ENCODE results near the gene EMSY. TPM values are rescaled to one million over a fixed set of nuclear protein-coding genes. Genes with fewer than 3 reads are reported as not detected.
"Not testable (repeated sequence)": the region's sequence is repeated elsewhere in the genome, so short reads cannot be mapped to it uniquely, and the experiment has no call there.

The EMSY gene
- total RNA-seq, 1 experiment from 2014 or later: 22.1 TPM

DNA sequence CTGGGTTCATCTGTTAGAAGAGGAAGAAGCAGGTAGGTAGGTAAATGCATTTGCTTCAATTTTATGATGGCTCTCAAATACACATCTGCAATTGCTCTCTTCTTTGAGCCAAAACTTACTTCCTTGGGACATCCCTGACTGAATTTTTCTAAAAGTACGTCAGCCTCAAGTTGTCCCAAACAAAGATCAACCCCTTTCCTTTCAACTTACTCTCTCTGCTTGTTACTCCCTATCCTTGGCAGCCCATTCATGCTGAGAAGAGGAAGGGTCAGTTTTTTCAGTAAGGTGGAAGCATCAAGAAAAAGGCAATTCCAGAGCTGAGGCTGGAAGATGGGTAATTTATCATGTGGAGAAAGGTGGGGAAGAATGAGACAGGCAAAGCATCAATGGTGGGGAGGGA is 114.5 kb downstream of the EMSY start:
- no peaks in the 10 kb centered on the region for H3K27me3 ChIP-seq (ENCODE audit: control insufficient read depth, insufficient read depth, low read length)
- no peak overlapping the region for H3K4me3 ChIP-seq (ENCODE audit: insufficient read depth, low read depth, low read length)
- H3K36me3 ChIP-seq (replicated peaks; ENCODE audit: control insufficient read depth, insufficient read depth, low read length): no peaks in the 10 kb centered on the region

DNA sequence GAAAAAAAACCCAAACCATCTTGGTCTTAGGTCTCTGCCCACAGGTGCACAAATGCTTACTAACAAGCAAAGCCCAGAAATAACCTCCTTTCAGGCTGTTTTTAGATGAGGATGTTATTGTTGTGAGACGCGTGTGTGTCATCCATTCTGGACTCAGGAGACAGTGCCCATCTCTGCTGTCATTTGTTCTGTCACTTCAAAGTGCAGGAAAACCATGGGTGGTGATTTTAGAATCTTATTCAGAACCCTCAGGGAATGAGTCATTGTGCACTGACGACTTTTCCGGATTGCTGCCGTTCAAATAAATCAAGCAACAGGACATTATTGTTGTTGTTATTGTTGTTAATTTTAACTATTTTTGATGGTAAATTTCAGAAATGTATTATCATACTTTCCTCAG is 115.4 kb downstream of the EMSY start:
- no peak for DNase-seq
- Histone ChIP-seq H3K36me3 (replicated peaks; ENCODE audit: control insufficient read depth, insufficient read depth, low read length) (no peaks in the 10 kb centered on the region), H3K27me3 (ENCODE audit: control insufficient read depth, insufficient read depth, low read length) (no peaks in the 10 kb centered on the region), H3K4me3 (ENCODE audit: insufficient read depth, low read depth, low read length) (no peak overlapping the region)

More for the DNA sequence above, 114.5 kb downstream of the EMSY start:
- no peak for DNase-seq

DNA sequence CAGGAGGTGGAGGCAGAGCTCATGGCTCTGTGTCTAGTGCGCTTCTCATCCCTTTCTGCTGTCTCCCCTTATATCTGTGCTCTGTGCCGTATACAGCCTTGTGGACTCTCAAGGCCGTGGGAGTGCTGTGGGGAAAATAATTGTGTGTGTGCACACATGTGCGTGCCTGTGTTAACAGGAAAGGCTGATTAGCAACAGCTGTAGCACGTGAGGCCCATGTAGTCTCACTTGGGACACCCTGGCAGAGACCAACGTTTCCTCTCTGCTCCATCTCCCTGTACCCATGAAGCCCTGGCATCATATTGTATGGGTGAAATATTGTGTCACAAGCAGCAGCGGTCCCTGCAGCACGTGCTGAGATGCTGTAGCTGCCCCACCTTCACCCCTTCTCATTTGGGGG is 116.4 kb downstream of the EMSY start:
- no peaks in the 10 kb centered on the region for H3K27me3 ChIP-seq (ENCODE audit: control insufficient read depth, insufficient read depth, low read length)
- no peaks in the 10 kb centered on the region for H3K36me3 ChIP-seq (replicated peaks; ENCODE audit: control insufficient read depth, insufficient read depth, low read length)
- no peak for DNase-seq

DNA sequence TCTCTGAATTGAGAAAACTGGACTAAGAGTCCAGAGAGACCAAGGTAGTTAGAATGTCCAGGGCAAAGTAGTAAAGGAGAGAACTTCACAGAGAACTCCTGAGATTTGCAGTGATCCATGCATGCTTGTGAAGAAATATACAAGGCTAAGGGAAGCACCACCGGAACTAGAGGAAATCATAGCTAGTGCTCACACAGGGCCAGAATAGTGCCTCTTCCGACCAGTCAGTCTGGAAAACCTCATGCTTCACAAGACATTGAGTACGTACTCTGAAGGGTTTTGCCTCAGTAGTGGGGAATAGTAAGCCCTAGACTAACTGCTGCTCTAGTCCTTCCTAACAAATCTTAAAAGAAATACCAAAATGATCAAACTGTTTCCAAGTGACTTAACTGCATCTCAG is 117.7 kb downstream of the EMSY start:
- Histone ChIP-seq H3K36me3 (replicated peaks; ENCODE audit: control insufficient read depth, insufficient read depth, low read length) (no peaks in the 10 kb centered on the region), H3K4me3 (ENCODE audit: insufficient read depth, low read depth, low read length) (no peak overlapping the region), H3K27me3 (ENCODE audit: control insufficient read depth, insufficient read depth, low read length) (no peaks in the 10 kb centered on the region)
- DNase-seq: no peak

More for the DNA sequence above, 116.4 kb downstream of the EMSY start:
- H3K4me3 ChIP-seq (ENCODE audit: insufficient read depth, low read depth, low read length): no peak overlapping the region

DNA sequence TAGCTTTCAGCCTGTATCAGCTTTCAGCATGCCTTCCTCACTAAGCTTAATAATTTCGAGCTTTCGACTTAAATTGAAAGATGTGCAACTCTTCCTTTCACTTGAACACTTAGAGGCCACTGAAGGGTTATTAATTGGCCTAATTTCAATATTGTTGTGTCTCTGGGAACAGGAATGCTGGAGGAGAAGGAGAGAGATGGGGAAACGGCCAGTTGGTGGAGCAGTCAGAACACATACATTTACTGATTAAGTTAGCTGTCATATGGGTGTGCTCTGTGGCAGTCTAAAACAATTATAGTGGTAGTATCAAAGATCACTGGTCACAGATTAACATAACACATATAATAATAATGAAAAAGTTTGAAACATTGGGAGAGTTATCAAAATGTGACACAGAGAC is 119.5 kb downstream of the EMSY start:
- H3K27me3 ChIP-seq (ENCODE audit: control insufficient read depth, insufficient read depth, low read length): no peaks in the 10 kb centered on the region
- no peak for DNase-seq
- H3K4me3 ChIP-seq (ENCODE audit: insufficient read depth, low read depth, low read length): no peak overlapping the region
- H3K36me3 ChIP-seq (replicated peaks; ENCODE audit: control insufficient read depth, insufficient read depth, low read length): no peaks in the 10 kb centered on the region

DNA sequence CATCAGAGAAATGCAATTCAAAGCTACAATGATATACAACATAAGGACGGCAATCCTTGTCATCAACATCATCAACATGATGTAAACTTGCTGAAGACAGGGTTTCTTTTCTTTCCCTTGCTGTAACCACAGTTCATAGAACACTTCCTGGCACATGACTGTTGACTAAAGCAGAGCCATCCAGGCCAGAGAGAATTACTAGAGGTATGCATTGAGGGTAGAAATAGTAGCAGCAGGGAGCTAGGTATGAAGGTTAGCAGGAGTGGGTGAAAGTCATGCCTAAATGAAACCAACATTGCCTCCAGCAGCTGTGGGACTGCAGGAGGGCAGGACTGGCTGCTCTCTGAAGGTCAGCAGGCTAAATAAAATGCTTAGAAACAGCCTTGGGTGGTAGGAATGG is 122.0 kb downstream of the EMSY start:
- no peak for DNase-seq
- H3K36me3 ChIP-seq (replicated peaks; ENCODE audit: control insufficient read depth, insufficient read depth, low read length): no peaks in the 10 kb centered on the region
- H3K4me3 ChIP-seq (ENCODE audit: insufficient read depth, low read depth, low read length): no peak overlapping the region
- H3K27me3 ChIP-seq (ENCODE audit: control insufficient read depth, insufficient read depth, low read length): no peaks in the 10 kb centered on the region

DNA sequence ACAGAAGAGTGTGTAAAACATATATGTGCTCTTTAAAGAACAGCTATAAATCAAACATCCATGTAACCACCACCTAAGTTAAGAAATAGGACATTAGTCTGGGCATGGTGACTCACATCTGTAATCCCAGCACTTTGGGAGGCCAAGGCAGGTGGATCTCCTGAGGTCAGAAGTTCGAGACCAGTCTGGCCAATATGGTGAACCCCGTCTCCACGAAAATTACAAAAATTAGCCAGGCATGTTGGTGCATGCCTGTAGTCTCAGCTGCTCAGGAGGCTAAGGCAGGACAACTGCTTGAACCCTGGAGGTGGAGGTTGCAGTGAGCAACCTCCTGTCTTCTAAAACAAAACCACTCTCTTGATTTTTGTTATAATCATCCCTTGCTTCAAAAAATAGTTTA is 122.4 kb downstream of the EMSY start:
- H3K27me3 ChIP-seq (ENCODE audit: control insufficient read depth, insufficient read depth, low read length): no peaks in the 10 kb centered on the region
- no peak overlapping the region for H3K4me3 ChIP-seq (ENCODE audit: insufficient read depth, low read depth, low read length)
- no peaks in the 10 kb centered on the region for H3K36me3 ChIP-seq (replicated peaks; ENCODE audit: control insufficient read depth, insufficient read depth, low read length)
- no peak for DNase-seq

DNA sequence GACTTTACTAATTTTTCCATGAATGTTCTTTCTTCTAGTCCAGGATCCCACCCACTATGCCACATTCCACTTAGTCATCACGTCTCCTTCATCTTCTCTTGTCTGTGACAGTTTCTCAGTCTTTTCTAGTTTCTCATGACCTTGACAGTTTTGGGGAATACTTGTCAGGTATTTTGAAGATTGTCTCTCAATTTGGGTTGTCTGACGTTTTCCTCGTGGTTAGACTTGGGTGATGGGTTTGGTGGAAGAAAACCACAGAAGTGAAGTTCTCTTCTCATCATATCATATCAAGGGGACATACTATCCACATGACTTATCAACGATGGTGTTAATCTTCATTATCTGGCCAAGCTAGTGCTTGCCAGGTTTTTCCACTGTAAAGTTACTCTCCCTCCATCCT is 123.3 kb downstream of the EMSY start:
- Histone ChIP-seq H3K36me3 (replicated peaks; ENCODE audit: control insufficient read depth, insufficient read depth, low read length) (no peaks in the 10 kb centered on the region), H3K4me3 (ENCODE audit: insufficient read depth, low read depth, low read length) (no peak overlapping the region), H3K27me3 (ENCODE audit: control insufficient read depth, insufficient read depth, low read length) (no peaks in the 10 kb centered on the region)
- DNase-seq: no peak

DNA sequence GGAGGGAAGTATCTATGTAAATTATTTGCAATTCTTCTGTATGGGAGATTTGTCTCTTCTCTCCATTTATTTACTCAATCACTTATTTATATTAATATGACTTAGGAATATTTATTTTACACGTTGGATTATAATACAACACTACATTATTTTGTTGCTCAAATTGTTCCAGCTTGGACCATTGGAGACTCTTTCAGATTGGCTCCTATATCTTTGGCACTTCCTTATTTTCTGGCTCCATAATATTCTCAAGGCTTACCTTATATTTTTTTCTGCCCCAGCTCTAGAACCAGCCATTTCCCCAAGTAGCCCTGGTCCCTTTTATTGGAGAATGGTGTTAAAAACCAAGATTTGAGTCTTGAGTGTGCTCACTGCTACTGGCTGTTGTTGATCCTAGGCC is 123.8 kb downstream of the EMSY start:
- Histone ChIP-seq H3K4me3 (ENCODE audit: insufficient read depth, low read depth, low read length) (no peak overlapping the region), H3K36me3 (replicated peaks; ENCODE audit: control insufficient read depth, insufficient read depth, low read length) (no peaks in the 10 kb centered on the region), H3K27me3 (ENCODE audit: control insufficient read depth, insufficient read depth, low read length) (no peaks in the 10 kb centered on the region)
- DNase-seq: no peak

DNA sequence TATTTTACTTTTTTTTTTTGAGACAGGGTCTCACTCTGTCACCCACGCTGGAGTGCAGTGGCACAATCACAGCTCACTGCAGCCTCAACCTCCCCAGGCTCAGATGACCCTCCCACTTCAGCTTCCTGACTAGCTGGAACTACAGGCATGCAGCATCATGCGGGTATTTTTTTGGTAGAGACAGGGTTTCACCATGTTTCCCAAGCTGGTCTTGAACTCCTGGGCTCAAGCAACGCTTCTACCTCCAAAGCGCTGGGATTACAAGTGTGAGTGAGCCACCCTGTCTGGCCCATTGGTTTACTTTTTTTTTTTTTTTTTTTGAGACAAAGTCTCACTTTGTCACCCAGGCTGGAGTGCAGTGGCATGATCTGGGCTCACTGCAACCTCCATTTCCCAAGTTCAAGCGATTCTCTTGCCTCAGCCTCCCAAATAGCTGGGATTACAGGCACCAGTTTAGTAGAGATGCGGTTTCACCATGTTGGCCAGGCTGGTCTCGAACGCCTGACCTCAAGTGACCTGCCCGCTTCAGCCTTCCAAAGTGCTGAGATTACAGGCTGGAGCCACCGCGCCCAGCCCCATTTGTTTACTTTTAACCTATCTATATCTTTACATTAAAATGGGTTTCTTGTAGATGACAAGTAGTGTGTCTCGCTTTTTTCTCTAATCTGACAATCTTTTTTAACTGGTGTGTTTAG is 127.5 kb downstream of the EMSY start:
- DNase-seq; H3K4me3 ChIP-seq (ENCODE audit: insufficient read depth, low read depth, low read length); H3K27me3 ChIP-seq (ENCODE audit: control insufficient read depth, insufficient read depth, low read length); H3K36me3 ChIP-seq (replicated peaks; ENCODE audit: control insufficient read depth, insufficient read depth, low read length): not testable (repeated sequence)

DNA sequence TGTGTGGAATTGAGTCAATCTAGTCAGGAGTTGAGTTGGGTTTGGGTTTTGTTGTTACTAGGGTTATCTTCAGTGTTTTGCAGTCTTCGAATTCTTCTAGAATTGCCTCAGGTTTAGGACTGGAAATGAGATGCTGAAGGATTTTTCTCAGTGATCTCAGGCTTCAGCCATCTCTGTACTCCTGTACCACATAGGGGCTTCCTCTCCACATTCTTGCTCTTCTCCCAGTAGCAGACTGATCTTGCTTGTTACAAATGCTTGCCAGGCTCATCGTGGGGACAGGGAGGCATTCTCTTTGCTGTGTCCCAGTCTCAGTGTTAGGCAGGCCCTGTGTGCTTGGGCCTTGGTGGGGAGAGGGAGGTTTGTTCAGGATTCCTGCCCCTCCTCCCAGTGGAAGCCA is 129.6 kb downstream of the EMSY start:
- Histone ChIP-seq H3K4me3 (ENCODE audit: insufficient read depth, low read depth, low read length) (no peak overlapping the region), H3K27me3 (ENCODE audit: control insufficient read depth, insufficient read depth, low read length) (no peaks in the 10 kb centered on the region), H3K36me3 (replicated peaks; ENCODE audit: control insufficient read depth, insufficient read depth, low read length) (no peaks in the 10 kb centered on the region)
- DNase-seq: no peak

DNA sequence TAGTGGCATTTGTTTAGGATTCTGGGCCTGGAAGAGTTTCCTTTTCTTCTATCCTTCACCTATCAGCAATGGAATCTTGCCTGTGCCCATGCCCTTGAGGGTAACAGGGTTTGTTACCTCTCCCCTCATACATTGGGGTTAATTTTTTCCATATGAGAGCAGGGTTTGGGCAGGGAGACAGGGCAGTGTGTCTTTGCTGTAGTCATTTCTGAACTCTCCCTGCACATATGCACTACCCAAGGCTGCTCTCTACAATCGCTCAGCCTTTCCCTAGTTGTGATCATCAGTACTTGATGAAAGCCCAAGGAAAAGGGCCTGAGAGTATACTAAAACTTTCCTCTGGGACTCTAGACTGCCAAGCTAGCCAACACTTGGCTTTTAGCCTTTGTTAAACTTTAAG is 130.1 kb downstream of the EMSY start:
- H3K27me3 ChIP-seq (ENCODE audit: control insufficient read depth, insufficient read depth, low read length): no peaks in the 10 kb centered on the region
- H3K36me3 ChIP-seq (replicated peaks; ENCODE audit: control insufficient read depth, insufficient read depth, low read length): no peaks in the 10 kb centered on the region
- no peak overlapping the region for H3K4me3 ChIP-seq (ENCODE audit: insufficient read depth, low read depth, low read length)
- no peak for DNase-seq

DNA sequence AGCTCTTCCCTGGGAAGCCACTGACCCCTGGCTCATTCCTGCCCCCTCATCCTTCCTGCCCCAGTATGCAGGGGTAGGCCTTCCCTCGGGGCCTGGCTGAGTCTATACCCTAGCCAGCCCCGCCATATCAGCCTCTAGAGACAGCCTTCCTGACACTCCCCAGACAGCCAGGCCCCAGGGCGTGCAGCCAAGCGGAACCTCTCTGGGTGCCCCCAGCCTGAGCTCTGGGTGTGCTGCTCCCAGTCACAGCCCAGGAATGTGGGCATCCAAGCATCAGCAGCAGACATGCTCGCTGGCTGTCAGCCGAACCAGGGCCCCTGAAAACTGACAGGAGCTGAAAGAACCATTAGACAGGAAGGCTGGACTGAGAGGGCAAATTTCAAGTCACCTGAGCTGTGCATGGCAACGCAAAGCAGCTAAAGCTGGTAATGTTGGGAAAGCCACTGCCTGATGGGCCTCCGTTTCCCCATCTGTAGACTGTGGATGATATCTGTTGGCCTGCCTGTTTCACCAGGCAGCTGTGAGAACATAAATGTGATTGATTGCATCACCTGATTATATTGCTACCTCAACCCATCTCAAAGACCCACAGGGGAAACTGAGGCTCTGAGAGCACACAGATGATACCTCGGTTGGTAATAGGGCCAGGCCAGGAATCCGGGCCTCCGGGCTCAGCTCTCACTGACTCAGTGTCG is 132.6 kb downstream of the EMSY start:
- no peak for DNase-seq

DNA sequence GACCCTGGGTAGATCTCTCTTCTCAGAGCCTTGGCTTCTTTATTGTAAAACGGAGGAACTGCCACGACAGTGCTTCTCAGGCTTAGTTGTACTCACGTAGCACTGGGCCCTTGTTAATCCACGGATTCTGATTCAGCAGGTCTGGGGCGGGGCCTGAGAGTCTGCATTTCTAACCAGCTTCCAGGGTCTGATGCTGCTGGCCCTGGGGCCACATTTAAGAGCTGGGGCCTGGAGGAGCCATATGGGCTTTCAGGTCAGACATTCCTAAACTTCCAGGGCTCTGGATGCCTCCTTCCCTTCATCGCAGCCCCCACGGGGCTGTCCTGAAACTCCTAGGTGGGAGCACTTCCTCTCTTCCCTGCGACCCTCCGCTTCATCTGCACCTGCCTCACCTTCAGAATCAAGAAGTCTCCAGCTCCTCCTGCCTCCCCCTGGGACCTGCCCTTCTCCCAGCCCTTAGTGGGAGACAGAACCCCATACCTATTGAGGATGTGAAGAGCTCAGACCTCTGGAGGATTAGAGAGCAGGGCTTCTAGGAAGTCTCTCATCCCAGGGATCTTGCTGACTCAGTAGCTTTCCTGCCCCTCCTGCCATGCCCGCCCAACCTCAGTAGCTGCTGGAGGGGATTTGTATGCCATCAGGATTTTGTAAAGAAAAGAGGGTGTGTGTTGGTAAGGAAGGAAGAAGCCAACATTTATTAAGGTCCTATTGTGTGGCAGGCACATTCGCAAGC is 133.3 kb downstream of the EMSY start:
- Histone ChIP-seq H3K36me3 (replicated peaks; ENCODE audit: control insufficient read depth, insufficient read depth, low read length) (no peaks in the 10 kb centered on the region), H3K27me3 (ENCODE audit: control insufficient read depth, insufficient read depth, low read length) (no peaks in the 10 kb centered on the region), H3K4me3 (ENCODE audit: insufficient read depth, low read depth, low read length) (no peak overlapping the region)
- DNase-seq: peak; percentile 22

More for the DNA sequence above, 132.6 kb downstream of the EMSY start:
- H3K4me3 ChIP-seq (ENCODE audit: insufficient read depth, low read depth, low read length): no peak overlapping the region
- H3K27me3 ChIP-seq (ENCODE audit: control insufficient read depth, insufficient read depth, low read length): no peaks in the 10 kb centered on the region
- no peaks in the 10 kb centered on the region for H3K36me3 ChIP-seq (replicated peaks; ENCODE audit: control insufficient read depth, insufficient read depth, low read length)

DNA sequence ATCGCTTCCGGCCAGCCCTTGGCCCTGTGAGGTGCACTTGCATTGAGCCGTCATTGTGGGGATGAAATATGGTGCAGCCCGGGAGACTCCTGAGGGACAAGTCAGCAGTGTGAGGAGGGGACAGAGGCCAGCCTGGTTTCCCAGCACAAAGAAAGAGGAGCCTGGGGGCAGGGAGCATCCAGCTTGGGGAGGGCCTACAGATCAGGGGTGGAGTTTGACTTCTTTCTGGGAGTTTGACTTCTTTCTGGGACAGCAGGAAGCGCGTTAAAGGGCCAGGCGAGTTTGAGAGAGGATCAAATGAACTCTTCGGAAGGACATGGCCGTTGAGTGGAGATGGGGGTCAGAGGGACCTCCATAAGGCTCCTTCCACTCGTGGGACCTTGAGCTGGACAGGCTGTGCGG is 133.8 kb downstream of the EMSY start:
- Histone ChIP-seq H3K36me3 (replicated peaks; ENCODE audit: control insufficient read depth, insufficient read depth, low read length) (no peaks in the 10 kb centered on the region), H3K4me3 (ENCODE audit: insufficient read depth, low read depth, low read length) (no peak overlapping the region), H3K27me3 (ENCODE audit: control insufficient read depth, insufficient read depth, low read length) (no peaks in the 10 kb centered on the region)
- DNase-seq: peak; percentile 50
